Esophagus mucosa (tissue), 1 donor: ENCODE measurements around the gene HCST. TPM values are rescaled to one million over a fixed set of nuclear protein-coding genes. Genes with fewer than 3 reads are reported as not detected.
"Not testable (repeated sequence)": the region's sequence is repeated elsewhere in the genome, so short reads cannot be mapped to it uniquely, and the experiment has no call there.

Experiments used
- ATAC-seq: fragments of 200-7000 bp; cut with Tn5 transposase; one replicate; pipeline ENCODE4 v1.9.1; 2020
- total RNA-seq: library from RNA; stranded (reverse); gene quantifications from one replicate; pipeline ENCODE4 v1.2.4, GENCODE V29; 2023
- donor health status: DM: yes; HTN: yes; CAD: no.

HCST gene
- total RNA-seq, 1 donor from 2014 or later = 0.96 TPM

DNA sequence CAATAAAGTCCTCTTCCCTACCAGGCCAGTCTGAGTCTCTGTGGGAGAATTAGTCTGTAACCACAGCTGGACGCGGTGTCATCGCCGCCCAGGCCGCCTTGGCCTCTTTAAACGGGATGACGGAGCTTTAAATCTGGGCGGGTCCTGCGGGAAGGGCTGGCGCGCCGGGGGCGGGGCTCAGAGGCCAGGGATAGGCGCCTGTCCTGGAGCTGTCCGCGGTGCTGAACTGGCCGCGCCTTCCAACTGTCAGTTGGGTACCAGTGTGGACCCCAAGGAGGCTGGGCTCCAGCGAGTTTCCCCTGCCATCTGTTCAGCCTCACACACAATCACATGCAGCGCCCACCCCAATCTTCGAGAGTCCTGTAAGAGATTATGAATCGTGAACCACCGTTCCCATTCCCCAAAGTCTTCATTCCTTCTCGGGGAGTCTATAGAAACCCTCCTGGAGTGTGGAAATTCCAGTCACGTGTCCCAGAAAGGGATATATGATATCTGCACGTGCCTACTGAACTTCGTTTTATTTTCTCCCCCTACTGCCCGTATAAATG is 22.5 kb upstream of the HCST start:
- ATAC-seq = peak; percentile 89

DNA sequence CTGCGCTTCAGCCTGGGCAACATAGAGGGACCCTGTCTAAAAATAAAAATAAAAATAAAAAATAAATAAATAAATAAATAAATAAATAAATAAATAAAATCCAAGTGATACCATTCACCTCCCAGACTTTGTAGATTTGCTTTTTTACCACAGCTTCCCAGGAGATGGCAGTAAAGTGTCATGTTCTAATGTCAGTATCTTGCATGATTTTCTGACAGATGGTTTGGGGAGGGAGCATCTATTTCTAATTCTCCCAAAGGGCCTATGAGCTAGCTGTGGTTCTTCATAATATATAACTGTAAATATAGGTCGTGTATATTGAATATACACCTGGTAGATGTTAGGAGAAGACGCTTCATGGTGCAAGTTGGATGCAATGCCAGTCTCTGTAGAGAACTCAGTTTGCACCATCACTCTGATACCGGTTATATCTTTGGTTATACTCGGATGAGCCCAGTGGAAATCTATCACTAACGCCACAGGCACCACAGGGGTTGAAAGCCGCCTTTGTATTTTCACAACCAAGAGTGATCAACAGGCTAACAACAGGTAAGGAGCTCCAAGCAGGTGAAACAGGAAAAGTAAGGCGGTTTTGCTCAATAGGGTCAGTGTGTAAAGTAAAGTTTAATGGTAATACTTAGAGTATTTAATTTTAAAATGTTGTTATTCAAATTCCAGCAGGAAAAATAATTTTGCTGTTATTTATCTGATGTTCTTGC is 20.1 kb upstream of the HCST start:
- peak; percentile 60 for ATAC-seq

DNA sequence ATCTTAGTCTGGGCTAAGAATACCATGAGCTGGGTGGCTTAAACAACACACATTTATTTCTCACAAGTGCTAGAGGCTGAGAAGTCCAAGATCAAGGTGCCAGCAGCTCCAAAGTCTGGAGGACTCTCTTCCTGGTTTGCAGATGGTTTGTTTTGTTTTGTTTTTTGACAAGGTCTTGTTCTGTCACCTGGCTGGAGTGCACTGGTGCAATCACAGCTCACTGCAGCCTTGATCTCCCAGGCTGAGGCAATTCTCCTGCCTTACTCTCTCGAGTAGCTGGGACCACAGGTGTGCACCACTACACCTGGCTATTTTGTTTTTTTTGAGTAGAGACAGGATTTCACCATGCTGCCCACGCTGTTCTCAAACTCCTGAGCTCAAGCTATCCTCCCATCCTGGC is 18.4 kb upstream of the HCST start:
- no peak for ATAC-seq

DNA sequence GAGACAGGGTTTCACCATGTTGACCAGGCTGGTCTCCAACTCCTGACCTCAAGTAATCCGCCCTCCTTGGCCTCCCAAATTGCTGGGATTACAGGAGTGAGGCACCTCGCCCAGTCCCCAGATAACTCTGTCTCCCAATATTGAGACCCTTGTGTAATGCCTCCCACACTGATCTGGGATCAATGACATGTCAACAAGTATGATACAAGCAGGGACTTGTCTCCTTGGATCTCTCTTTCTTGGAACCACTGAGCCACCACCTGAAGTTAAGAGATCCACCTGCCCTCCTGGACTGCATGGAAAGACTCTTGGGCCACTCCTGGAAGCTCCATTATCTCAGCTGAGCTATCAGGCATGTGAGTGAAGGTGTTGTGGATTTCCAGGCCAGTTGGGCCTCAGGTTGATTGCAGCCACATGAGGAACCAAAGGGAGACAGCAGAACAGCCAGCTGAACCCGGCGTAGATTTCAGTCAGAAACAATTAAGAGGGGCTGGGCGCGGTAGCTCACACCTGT is 17.0 kb upstream of the HCST start:
- no peak for ATAC-seq

DNA sequence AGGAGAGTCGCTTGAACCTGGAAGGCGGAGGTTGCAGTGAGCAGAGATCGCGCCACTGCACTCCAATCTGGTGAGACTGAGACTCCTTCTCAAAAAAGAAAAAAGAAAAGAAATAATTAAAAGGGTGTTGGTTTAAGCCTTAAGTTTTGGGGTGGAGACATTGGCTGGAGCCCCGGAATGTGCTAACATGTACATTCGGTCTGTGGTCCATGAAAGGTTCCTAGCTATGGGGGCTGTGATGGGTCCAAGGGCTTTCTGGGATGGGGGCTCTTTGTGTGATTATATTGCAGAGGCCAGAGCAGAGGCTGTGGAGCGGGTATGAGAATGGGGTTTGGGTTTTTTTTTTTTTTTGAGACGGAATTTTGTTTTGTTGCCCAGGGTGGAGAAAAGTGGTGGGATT is 16.4 kb upstream of the HCST start:
- ATAC-seq = no peak

DNA sequence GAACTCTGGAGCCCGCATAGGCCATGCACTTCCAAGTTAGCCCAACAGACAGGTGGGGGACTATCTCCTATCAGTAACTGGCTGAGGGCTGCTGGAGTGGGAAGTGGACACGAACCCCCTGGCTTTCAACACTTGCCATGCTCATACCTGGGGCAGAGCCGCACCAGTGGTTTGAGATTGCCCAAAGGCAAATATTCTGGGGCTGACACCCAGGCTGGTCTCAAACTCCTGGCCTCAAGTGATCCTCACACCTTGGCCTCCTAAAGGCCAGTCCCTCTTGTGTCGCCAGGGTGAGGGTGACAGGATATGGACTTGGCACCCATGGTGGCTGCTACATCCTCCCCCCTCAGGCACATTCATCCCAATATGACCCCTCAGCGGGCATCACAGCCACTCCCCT is 15.1 kb upstream of the HCST start:
- ATAC-seq = no peak

DNA sequence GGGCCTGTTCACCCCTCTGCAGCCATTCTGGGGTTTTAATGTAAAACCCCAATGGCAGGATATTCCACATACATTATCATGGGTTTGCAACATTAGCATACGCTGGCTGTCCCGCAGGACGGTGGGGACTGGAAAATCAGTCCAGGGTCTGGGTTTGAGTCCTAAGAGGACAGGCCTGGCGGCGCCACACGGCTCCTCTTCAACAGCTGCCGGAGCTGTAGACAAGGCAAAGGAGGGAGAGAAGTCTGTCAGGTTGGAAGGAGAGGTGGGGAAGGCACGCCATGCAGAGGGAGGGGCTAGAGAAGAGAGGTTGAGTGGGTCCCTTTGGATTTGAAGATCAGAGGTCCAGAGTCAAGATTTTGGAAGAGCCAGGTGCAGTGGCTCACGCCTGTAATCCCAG is 13.9 kb upstream of the HCST start:
- ATAC-seq = no peak

DNA sequence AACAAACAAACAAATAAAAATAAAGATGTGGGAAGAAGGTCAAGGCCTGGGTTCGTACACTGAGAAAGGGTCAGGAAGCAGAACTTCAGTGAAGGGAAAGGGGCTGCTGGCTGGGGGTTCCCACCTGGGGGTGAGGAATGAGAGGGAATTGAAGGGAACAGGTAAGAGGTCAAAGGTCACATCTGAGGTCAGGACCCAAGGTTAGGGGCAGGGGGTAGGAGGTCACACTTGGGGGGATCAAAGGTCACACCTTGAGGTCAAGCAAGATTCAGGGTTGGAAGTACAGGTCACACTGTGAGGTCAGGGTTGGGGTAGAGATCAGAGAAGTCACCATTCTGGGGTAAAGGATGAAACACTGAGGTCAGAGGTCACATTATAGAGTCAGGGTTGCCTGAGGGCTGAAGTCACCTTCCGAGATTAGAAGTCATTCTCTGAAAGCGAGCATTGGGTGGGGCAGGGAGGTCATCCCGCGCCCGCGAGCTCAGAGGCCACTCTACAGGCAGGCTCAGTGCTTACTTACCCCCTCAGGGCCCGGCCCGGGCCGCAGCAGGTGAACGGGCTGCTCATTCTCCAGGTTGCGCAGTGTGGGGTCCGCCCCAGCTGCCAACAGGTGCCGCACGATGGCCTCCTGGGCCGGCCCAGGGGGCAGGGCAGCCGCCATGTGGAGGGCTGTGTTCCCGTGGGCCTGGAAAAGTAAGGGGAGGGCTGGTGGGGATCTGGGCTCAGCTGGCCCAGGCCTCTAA is 12.8 kb upstream of the HCST start:
- ATAC-seq = peak; percentile 32

DNA sequence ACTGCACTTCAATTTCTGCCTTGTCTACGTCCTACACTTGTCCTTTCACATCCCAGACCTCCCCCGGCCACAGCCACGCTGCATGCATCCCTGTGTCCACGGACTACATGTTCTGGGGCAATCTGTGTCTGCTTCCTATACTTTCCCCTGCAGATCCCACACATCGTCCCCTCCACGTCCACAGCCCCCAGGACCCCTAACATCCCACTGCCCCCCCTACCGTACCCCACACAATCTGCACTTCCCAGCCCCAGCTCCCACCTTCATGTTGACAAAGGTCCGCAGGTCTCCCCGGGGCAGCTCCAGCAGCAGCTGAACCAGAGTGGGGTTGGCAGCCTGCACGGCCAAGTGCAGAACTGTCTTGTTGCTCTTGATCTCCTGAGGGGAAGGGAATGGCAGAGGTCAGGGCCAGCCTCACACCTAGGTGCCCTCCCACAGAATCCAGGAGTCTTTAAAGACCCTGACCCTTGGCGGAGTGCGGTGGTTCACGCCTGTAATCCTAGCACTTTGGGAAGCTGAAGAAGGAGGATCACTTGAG is 12.1 kb upstream of the HCST start:
- ATAC-seq = no peak

DNA sequence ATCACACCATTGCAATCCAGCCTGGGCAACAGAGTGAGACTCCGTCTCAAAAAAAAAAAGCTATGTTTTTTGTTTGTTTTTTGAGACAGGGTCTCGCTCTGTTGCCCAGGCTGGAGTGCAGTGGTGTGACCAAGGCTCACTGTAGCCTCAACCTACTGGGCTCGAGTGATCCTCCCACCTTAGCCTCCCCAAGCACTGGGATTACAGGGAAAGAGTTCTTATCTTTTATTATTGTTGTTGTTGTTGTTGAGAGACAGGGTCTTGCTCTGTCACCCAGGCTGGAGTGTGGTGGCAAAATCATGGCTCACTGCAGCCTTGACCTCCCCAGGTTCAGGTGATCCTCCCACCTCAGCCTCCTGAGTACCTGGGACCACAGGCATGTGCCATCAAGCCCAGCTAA is 10.5 kb upstream of the HCST start:
- ATAC-seq = not testable (repeated sequence)

DNA sequence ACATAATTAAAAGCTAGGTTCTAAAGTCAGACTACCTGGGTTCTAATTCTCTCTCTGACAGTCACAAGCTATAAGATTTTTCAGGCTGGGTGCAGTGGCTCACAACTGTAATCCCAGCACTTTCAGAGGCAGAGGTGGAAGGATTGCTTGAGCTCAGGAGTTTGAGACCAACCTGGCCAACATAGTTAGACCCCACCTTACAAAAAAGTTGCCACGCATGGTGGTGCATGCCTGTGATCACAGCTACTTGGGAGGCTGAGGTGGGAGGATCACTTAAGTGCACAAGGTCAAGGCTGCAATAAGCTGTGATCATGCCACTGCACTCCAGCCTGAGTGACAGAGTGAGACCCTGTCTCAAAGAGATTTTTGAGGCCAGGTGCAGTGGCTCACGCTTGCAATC is 8.0 kb upstream of the HCST start:
- no peak for ATAC-seq

DNA sequence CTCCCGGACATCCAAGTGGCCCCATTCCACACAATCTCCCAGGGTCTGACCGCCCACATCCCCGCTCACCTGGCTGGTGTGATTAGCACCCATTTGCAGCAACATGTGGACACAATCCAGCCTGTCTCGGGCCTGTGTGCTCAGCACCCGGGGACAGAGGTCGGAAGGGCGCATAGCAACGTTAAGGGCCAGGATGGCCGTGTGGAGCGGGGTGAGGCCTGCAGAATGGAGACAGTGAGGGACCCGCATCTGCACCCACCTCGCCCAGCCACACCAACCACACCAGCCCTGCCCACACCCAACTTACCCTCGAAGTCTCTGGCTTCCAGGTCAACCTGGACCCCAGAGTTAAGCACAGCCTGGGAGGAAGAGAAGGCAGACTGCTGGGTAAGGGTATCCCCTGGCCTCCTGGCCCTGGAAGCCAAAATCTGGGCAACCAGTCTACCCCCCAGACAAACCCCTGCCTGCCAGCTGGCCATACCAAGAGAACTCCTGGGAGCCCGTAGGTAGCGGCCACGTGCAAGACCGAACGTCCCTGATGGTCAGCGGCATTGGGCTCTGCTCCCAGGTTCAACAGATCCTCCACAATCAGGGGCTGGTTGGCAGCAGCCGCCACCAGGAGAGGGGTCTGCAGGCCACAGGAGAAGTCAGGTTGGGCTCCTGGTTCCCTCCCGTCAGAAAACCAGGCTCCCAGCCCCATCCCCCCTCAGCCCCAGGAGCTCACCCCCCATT is 6.3 kb upstream of the HCST start:
- ATAC-seq = no peak

DNA sequence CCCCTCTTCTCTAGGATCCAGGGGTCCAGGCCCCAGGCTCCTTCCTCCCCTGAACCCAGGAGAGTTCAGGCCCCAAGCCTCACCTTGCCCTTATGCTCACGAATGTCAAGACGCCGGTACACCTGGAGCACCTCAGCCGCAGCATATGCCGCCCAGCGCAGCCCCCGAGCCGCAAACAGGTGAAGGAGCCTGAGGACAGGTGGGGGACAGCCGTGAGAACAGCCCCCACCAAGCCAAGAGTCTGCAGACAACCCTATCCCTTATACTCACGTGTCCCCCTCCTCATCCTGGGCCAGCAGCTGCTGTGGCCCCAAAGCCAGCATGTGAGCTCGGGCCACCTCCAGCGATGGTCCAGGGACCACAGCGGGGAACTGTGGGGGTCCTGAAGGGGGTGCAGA is 5.7 kb upstream of the HCST start:
- ATAC-seq = no peak

DNA sequence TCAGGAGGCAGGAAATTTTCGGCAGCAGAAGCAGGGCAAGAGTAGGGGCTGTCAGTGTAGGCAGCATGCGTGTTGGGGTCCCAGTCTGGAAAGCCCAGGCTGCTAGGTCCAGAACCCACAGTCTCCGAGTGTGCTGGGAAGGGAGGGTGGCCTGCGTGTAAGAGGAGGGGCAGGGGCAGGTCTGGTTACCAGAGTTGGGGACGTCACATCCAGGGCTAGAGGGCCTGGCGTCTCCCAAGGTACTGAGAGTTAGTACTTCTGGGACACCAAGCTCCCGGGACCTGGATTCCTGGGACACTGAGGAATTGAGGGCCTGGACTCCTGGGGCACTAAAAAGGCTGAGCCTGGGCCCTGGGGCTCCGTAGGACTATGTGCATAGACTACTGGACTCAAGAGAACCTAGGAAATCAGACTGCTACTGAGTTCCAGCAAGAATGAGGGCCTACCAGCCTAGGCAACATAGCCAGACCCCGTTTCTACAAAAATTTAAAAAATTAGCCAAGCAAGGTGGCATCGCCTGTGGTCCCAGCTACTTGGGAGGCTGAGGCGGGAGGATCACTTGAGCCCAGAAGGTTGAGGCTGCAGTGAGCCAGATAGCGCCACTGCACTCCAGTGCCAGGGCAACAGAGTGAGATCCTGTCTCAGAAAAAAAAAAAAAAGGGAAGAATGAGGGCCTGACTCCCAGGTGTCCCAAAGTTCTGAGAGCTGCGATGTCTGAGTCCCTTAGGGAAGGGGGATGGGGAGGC is 4.5 kb upstream of the HCST start:
- no peak for ATAC-seq

DNA sequence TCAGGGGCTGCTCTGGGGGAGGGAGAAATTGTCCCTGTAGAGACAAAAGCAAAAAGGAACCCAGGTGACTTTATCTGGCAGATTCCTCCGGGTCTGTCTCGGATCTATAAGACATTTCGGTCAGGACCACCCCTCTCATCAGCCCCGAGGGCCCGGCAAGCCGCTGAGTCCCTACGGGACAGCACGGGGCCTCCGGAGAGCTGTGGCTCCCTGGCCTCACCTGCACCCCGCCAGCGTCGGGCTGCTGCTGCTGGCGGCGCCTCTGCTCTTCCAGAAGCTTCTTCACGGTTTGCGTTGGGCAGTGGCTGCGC is 3.9 kb upstream of the HCST start:
- ATAC-seq = peak; percentile 2

DNA sequence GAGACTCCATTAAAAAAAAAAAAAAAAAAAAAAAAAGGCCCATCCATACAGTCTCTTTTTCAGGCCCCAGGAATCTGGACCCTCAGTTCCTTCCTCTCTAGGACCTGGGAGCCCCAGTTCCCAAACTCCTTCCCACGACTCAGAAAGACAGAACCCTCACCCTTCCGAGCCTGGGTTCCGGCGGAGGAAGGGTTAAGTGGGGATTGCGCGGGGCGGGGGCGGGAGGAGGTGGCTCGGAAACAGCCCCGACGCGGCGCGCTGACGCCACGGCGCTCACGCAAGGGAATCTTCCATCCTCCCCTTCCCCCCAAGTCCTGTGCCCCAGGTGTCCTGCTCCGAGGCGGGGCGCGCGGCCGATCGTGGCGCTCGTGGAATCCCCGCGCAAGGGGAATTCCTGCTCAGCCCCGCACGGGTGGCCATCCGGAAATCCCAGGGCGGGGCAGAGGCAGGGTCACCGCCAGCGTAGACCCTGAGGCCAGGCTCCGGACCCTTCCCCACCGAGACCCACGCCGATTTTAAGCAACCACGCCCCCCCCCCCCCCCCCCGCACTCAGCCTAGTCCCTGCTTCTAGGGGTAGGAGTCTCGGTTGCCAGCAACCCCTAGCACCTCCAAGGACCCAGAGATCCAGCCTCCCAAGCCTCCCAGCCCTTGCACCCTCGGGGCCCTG is 2.6 kb upstream of the HCST start:
- ATAC-seq = peak; percentile 83

DNA sequence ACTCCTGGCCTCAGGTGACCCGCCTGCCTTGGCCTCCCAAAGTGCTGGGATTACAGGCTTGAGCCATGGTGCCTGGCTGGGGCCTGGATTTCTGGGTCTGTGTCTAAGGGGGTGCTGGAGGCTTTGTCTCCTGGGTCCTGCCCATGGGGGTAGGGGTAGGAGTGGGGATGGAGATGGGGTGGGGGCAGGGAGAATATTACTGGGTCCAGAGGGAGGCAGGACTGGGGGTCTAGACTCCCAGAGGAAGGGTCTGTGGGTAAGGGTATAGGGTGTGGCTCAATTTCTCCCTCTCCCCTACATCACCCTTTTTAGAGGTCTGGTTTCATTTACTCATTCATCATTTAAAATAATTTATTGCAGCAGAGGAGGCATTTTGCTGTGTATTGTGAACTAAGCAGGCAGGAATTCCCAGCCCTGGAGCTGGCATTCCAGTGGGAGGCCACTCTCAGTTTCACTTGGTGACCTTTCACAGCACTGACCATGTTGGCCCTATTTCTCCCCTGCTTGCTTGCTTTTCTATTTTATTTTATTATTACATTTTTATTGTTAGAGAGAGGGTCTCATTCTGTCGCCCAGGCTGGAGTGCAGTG is 1.2 kb upstream of the HCST start:
- no peak for ATAC-seq

DNA sequence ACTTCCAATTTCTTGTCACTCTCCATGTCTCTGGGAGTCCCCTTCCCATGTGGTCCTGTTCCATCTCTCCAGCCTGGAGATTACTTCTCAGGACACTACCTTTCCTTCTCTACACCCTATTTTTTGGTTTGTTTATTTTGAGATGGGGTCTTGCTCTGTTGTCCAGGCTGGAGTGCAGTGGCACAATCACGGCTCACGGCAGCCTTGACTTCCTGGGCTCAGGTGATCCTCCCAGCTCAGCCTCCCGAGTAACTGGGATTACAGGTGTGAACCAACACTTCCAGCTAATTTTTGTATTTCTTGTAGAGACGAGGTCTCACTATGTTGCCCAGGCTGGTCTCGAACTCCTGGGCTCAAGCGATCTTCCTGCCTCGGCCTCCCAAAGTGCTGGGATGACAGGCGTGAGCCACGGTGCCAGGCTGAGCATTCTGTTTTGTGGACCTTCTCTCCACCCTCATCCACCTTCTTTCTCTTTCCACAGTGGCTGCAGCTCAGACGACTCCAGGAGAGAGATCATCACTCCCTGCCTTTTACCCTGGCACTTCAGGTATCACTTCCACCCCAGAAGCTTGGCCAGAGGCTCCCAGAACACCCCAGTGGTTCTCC is 644 bp downstream of the HCST start:
- no peak for ATAC-seq

DNA sequence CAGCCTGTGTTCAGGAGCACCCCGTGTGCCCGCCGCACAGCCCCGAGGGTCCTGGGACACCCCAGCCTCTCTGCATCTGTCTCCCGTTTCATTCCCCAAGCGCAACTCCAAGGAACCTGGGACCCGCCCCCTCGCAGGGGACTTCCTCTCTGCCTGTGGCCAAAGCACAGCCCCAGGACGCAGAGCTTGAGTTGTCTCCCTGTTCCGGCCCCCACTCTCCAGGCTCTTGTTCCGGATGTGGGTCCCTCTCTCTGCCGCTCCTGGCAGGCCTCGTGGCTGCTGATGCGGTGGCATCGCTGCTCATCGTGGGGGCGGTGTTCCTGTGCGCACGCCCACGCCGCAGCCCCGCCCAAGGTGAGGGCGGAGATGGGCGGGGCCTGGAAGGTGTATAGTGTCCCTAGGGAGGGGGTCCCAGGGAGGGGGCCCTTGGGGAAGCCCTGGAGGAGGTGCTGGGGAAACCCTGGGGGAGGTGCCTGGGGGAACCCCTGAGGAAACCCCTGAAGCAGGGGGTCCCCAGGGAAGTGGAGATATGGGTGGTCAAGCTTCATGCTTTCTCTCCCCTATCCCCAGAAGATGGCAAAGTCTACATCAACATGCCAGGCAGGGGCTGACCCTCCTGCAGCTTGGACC is 1.3 kb downstream of the HCST start:
- ATAC-seq = peak; percentile 36

DNA sequence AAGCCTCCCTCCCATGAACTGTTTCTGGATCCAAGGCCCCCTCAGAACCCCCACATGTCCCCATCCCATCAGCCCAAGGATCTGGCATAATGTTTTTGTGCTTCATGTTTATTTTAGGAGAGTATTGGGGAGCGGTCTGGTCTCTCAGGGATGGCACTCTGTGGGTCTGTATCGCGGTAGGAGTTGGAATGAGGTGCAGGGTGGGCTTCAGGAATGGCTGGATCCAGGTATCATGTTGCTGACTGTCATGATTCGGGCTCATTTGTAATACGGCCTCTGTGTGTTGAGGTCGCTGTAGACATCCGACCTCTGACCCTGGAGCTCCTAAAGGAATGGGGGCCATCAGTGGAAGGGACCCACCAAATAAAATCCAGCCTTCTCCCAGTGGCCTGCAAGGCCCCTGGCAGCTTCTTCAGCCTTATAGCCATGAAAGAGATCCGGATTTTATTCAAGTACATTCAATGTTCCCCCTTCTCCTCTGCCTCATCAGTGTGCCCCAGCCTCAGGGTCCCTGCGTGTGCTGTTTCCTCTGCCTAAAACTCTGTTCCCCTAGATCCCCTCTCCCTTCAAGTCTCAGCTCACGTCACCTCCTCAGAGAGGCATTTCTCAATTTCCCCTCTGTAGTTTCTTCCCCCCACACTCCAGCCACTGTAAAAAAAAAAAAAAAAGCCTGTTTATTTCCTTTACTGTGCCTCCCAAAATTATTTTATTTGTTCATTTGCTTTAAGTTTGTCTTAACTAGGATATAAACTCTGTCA is 2.2 kb downstream of the HCST start:
- no peak for ATAC-seq
